GM20000 (cell line): ENCODE results near the gene CDH13.

Source experiments
- DNase-seq: peaks from one replicate; pipeline ENCODE4 v3.0.0; 2012; ENCODE audit warnings: low spot score
- CTCF ChIP-seq: IDR thresholded peaks from 2 replicates; pipeline ENCODE4 v1.5.1; 2012; ENCODE audit warnings: mild to moderate bottlenecking, control low read depth; ENCODE audit errors: extremely low read depth, missing control alignments

The CDH13 gene

GRCh38 chr16:83723244-83723643 is 1096.5 kb downstream of the CDH13 start:
- no peak for TF ChIP-seq CTCF

GRCh38 chr16:83723901-83724300 is 1097.1 kb downstream of the CDH13 start:
- no peak for DNase-seq
- no peak for TF ChIP-seq CTCF

More at GRCh38 chr16:83723244-83723643, 1096.5 kb downstream of the CDH13 start:
- no peak for DNase-seq

- no peak for TF ChIP-seq CTCF
- no peak for DNase-seq
These were observed 1097.8 kb downstream of the CDH13 start for GRCh38 chr16:83724585-83724984.

- DNase-seq: no peak
- no peak for TF ChIP-seq CTCF
These were observed 1098.5 kb downstream of the CDH13 start for GRCh38 chr16:83725313-83725712.

- no peak for DNase-seq
- no peak for TF ChIP-seq CTCF
These were observed 1100.2 kb downstream of the CDH13 start for GRCh38 chr16:83727018-83727417.

- no peak for TF ChIP-seq CTCF
- DNase-seq: no peak
These were observed 1101.1 kb downstream of the CDH13 start for GRCh38 chr16:83727751-83728352.

- TF ChIP-seq CTCF: no peak
These were observed 1101.7 kb downstream of the CDH13 start for GRCh38 chr16:83728492-83728891.

More at GRCh38 chr16:83728492-83728891, 1101.7 kb downstream of the CDH13 start:
- DNase-seq: no peak
